ENCODE results near the gene FANCC. TPM values are rescaled to one million over a fixed set of nuclear protein-coding genes. Genes with fewer than 3 reads are reported as not detected.
"Not testable (repeated sequence)": the region's sequence is repeated elsewhere in the genome, so short reads cannot be mapped to it uniquely, and the experiment has no call there.

The FANCC gene
- total and polyA plus RNA-seq, 2 donors (not counting 1 experiment from before 2014, with no cell fraction given) = 8.9 to 9.0 TPM

GRCh38 chr9:95297760-95298159, 19.7 kb downstream of the FANCC start:
- Histone ChIP-seq H3K4me3 (replicated peaks in 1 of 4; ENCODE audit: control extremely low read depth in 1 of 4, insufficient read depth in 1 of 4, low read depth in 3 of 4, low read length in 4 of 4) (no peak overlapping the region), H3K9ac (ENCODE audit: insufficient read depth, low read length) (no peak overlapping the region), H3K36me3 (ENCODE audit: control insufficient read depth, insufficient read depth, low read length) (no peaks in the 10 kb centered on the region), H3K27me3 (ENCODE audit: control insufficient read depth, insufficient read depth, low read length) (no peaks in the 10 kb centered on the region), H2AFZ (ENCODE audit: low read length) (no peak overlapping the region), H3K4me1 (ENCODE audit: control insufficient read depth, extremely low read depth, insufficient read depth, low read length) (peaks cover 7% of the 10 kb centered on the region), H3K27ac (ENCODE audit: insufficient read depth, low read length) (no peak overlapping the region), H4K20me1 (ENCODE audit: control insufficient read depth, extremely low read depth, insufficient read depth, low read length) (no peaks in the 10 kb centered on the region), H3K4me2 (ENCODE audit: extremely low read depth, insufficient read depth, low read length) (no peak overlapping the region), H3K9me3 (ENCODE audit: control insufficient read depth, insufficient read depth, low read depth, low read length) (no peaks in the 10 kb centered on the region), H3K79me2 (ENCODE audit: control insufficient read depth, insufficient read depth, low read length) (peaks cover 1% of the 10 kb centered on the region)
- DNase-seq (ENCODE audit: low read depth in 2 of 2) = no peak
- TF ChIP-seq EZH2 (IDR thresholded peaks at IDR 0.05; ENCODE audit: low read length, missing control alignments) = no peak
- TF ChIP-seq, protein P1, sequence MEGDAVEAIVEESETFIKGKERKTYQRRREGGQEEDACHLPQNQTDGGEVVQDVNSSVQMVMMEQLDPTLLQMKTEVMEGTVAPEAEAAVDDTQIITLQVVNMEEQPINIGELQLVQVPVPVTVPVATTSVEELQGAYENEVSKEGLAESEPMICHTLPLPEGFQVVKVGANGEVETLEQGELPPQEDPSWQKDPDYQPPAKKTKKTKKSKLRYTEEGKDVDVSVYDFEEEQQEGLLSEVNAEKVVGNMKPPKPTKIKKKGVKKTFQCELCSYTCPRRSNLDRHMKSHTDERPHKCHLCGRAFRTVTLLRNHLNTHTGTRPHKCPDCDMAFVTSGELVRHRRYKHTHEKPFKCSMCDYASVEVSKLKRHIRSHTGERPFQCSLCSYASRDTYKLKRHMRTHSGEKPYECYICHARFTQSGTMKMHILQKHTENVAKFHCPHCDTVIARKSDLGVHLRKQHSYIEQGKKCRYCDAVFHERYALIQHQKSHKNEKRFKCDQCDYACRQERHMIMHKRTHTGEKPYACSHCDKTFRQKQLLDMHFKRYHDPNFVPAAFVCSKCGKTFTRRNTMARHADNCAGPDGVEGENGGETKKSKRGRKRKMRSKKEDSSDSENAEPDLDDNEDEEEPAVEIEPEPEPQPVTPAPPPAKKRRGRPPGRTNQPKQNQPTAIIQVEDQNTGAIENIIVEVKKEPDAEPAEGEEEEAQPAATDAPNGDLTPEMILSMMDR (conservative IDR thresholded peaks at IDR 0.05 in 1 of 2, IDR thresholded peaks at IDR 0.05 in 1 of 2; ENCODE audit: low read depth in 1 of 2, low read length in 2 of 2) = no peak

DNA sequence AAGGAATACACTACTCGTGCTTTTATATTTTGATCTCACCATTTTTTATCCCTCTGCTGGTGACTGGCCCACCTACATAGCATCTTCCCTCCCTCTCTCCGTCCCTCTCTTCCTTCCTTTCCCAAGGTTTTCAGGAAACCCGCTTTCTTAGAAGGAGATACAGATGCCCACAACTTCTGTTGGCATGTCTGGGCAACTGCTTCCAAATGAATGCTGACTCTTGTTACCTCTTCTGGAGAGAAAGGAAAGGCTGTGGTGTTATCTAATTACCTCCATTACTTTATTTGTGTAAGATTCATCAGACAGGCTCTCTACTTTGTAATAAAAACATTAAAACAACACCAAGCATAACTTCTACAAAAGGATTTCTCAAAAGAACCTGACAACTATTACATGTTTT, 20.2 kb downstream of the FANCC start:
- Histone ChIP-seq H3K9ac (ENCODE audit: insufficient read depth, low read length) (no peak overlapping the region), H3K9me3 (ENCODE audit: control insufficient read depth, insufficient read depth, low read depth, low read length) (no peaks in the 10 kb centered on the region), H3K36me3 (ENCODE audit: control insufficient read depth, insufficient read depth, low read length) (no peaks in the 10 kb centered on the region), H3K79me2 (ENCODE audit: control insufficient read depth, insufficient read depth, low read length) (no peaks in the 10 kb centered on the region), H4K20me1 (ENCODE audit: control insufficient read depth, extremely low read depth, insufficient read depth, low read length) (no peaks in the 10 kb centered on the region), H3K4me3 (replicated peaks in 1 of 4; ENCODE audit: control extremely low read depth in 1 of 4, insufficient read depth in 1 of 4, low read depth in 3 of 4, low read length in 4 of 4) (no peak overlapping the region), H3K4me2 (ENCODE audit: extremely low read depth, insufficient read depth, low read length) (no peak overlapping the region), H3K27ac (ENCODE audit: insufficient read depth, low read length) (no peak overlapping the region), H2AFZ (ENCODE audit: low read length) (no peak overlapping the region), H3K27me3 (ENCODE audit: control insufficient read depth, insufficient read depth, low read length) (no peaks in the 10 kb centered on the region), H3K4me1 (ENCODE audit: control insufficient read depth, extremely low read depth, insufficient read depth, low read length) (peaks cover 5% of the 10 kb centered on the region)
- TF ChIP-seq, protein P1 (conservative IDR thresholded peaks at IDR 0.05 in 1 of 2, IDR thresholded peaks at IDR 0.05 in 1 of 2; ENCODE audit: low read depth in 1 of 2, low read length in 2 of 2) = no peak
- TF ChIP-seq EZH2 (IDR thresholded peaks at IDR 0.05; ENCODE audit: low read length, missing control alignments) = no peak
- DNase-seq (ENCODE audit: low read depth in 2 of 2) = no peak

DNA sequence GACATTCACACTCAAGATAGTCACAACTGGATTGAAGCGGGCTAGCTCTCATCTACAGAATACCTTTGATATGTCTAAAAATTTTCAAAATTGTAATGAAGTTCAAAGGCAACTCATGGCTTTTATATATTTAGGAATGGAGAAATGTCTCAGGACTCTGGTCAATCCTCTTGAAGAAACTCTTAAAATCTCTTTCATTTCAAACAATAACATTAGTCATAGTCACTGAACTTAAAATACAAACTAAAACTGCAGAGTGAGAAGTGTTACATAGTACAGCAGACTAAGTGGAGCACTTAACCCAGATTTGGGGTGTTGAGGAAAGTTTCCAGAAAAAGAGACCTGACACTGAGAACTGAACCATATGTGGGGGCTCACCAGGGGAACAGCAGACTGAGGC, 20.7 kb downstream of the FANCC start:
- Histone ChIP-seq H3K9me3 (ENCODE audit: control insufficient read depth, insufficient read depth, low read depth, low read length) (no peaks in the 10 kb centered on the region), H3K79me2 (ENCODE audit: control insufficient read depth, insufficient read depth, low read length) (no peaks in the 10 kb centered on the region), H3K4me3 (replicated peaks in 1 of 4; ENCODE audit: control extremely low read depth in 1 of 4, insufficient read depth in 1 of 4, low read depth in 3 of 4, low read length in 4 of 4) (no peak overlapping the region), H3K36me3 (ENCODE audit: control insufficient read depth, insufficient read depth, low read length) (no peaks in the 10 kb centered on the region), H3K27ac (ENCODE audit: insufficient read depth, low read length) (no peak overlapping the region), H3K9ac (ENCODE audit: insufficient read depth, low read length) (no peak overlapping the region), H2AFZ (ENCODE audit: low read length) (no peak overlapping the region), H4K20me1 (ENCODE audit: control insufficient read depth, extremely low read depth, insufficient read depth, low read length) (no peaks in the 10 kb centered on the region), H3K4me2 (ENCODE audit: extremely low read depth, insufficient read depth, low read length) (no peak overlapping the region), H3K4me1 (ENCODE audit: control insufficient read depth, extremely low read depth, insufficient read depth, low read length) (peaks cover 5% of the 10 kb centered on the region), H3K27me3 (ENCODE audit: control insufficient read depth, insufficient read depth, low read length) (no peaks in the 10 kb centered on the region)
- TF ChIP-seq EZH2 (IDR thresholded peaks at IDR 0.05; ENCODE audit: low read length, missing control alignments) = no peak
- TF ChIP-seq, protein P1 (conservative IDR thresholded peaks at IDR 0.05 in 1 of 2, IDR thresholded peaks at IDR 0.05 in 1 of 2; ENCODE audit: low read depth in 1 of 2, low read length in 2 of 2) = no peak
- no peak for DNase-seq (ENCODE audit: low read depth in 2 of 2)

DNA sequence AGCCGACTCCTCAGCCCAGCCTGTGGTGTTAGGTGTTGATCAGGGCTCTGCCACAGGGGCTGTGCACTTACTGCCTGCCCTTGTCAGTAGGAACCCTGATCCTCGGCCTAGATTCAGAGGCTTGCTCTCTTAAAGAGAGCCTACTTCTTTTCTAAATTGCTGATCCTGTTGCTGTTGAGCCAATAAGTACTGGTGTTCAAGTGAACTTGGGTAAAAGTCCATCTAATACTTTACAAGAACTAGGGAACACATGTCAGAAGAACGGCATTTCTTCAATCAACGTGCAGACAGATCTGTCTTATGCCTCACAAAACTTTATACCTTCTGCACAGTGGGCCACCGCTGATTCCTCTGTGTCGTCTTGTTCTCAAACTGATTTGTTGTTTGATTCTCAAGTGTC, 24.2 kb downstream of the FANCC start:
- H3K27me3 ChIP-seq (ENCODE audit: control insufficient read depth, insufficient read depth, low read length); H3K4me1 ChIP-seq (ENCODE audit: control insufficient read depth, extremely low read depth, insufficient read depth, low read length); H4K20me1 ChIP-seq (ENCODE audit: control insufficient read depth, extremely low read depth, insufficient read depth, low read length); H3K36me3 ChIP-seq (ENCODE audit: control insufficient read depth, insufficient read depth, low read length); H3K9me3 ChIP-seq (ENCODE audit: control insufficient read depth, insufficient read depth, low read depth, low read length); H3K79me2 ChIP-seq (ENCODE audit: control insufficient read depth, insufficient read depth, low read length); H3K4me3 ChIP-seq (replicated peaks in 1 of 4; ENCODE audit: control extremely low read depth in 1 of 4, insufficient read depth in 1 of 4, low read depth in 3 of 4, low read length in 4 of 4); H3K27ac ChIP-seq (ENCODE audit: insufficient read depth, low read length); H3K9ac ChIP-seq (ENCODE audit: insufficient read depth, low read length); H2AFZ ChIP-seq (ENCODE audit: low read length); H3K4me2 ChIP-seq (ENCODE audit: extremely low read depth, insufficient read depth, low read length); DNase-seq (ENCODE audit: low read depth in 2 of 2): not testable (repeated sequence)
